Glutamatergic neuron (in vitro differentiated cells): ENCODE results near the gene LRTM1. TPM values are rescaled to one million over a fixed set of nuclear protein-coding genes. Genes with fewer than 3 reads are reported as not detected.

Experiments used
- DNase-seq: peaks from one replicate; pipeline ENCODE4 v3.0.0; 2022
- H3K27ac Mint-ChIP-seq: one replicate; pipeline ENCODE4 v1.8.0; 2020; ENCODE audit warnings: mild to moderate bottlenecking, mixed read lengths, inconsistent platforms; ENCODE audit not compliant: unreplicated experiment
- H3K27me3 Mint-ChIP-seq: one replicate; pipeline ENCODE4 v1.8.0; 2020; ENCODE audit warnings: mild to moderate bottlenecking, moderate library complexity, mixed read lengths, inconsistent platforms; ENCODE audit not compliant: unreplicated experiment
- H3K36me3 Mint-ChIP-seq: one replicate; pipeline ENCODE4 v1.8.0; 2020; ENCODE audit warnings: mild to moderate bottlenecking, mixed read lengths, inconsistent platforms; ENCODE audit not compliant: unreplicated experiment
- H3K4me1 Mint-ChIP-seq: one replicate; pipeline ENCODE4 v1.8.0; 2020; ENCODE audit warnings: mild to moderate bottlenecking, low read depth, mixed read lengths, inconsistent platforms; ENCODE audit not compliant: unreplicated experiment
- H3K4me3 Mint-ChIP-seq: one replicate; pipeline ENCODE4 v1.8.0; 2020; ENCODE audit warnings: mild to moderate bottlenecking, mixed read lengths, inconsistent platforms; ENCODE audit not compliant: unreplicated experiment
- H3K9me3 Mint-ChIP-seq: one replicate; pipeline ENCODE4 v1.8.0; 2020; ENCODE audit warnings: mild to moderate bottlenecking, moderate library complexity, mixed read lengths, inconsistent platforms; ENCODE audit not compliant: unreplicated experiment
- CTCF ChIP-seq: fragments of 200-600 bp; sonication (generic); IDR thresholded peaks from one replicate; pipeline ENCODE4 v1.5.0; 2021; ENCODE audit not compliant: partially characterized antibody, unreplicated experiment
- total RNA-seq: library from RNA; stranded (reverse); fragmentation: NEBNext Ultra II Directional; extraction: Animal tissue kit (Norgen Biotek cat#: 25700); gene quantifications from one replicate; pipeline ENCODE4 v1.2.1, GENCODE V29; 2021; ENCODE audit not compliant: unreplicated experiment

Gene LRTM1
- total RNA-seq, 1 donor from 2014 or later, result not detected

- Mint-ChIP-seq H3K4me3 (no peak overlapping the region), H3K4me1 (no peaks in the 10 kb centered on the region), H3K27ac (no peak overlapping the region), H3K9me3 (no peaks in the 10 kb centered on the region), H3K36me3 (no peaks in the 10 kb centered on the region), H3K27me3 (peaks cover 2% of the 10 kb centered on the region)
- DNase-seq, result no peak
- TF ChIP-seq CTCF, result no peak
Observed at GRCh38 chr3:54892168-54892567, 35.7 kb downstream of the LRTM1 start.

- Mint-ChIP-seq H3K9me3 (no peaks in the 10 kb centered on the region), H3K27me3 (peaks cover 2% of the 10 kb centered on the region), H3K36me3 (no peaks in the 10 kb centered on the region), H3K4me1 (no peaks in the 10 kb centered on the region), H3K4me3 (no peak overlapping the region), H3K27ac (no peak overlapping the region)
- no peak for DNase-seq
- no peak for TF ChIP-seq CTCF
Observed at GRCh38 chr3:54891540-54891897, 36.3 kb downstream of the LRTM1 start.

- H3K4me3 Mint-ChIP-seq, result no peak overlapping the region
- no peak overlapping the region for H3K27ac Mint-ChIP-seq
Observed at GRCh38 chr3:54889731-54890130, 38.1 kb downstream of the LRTM1 start.

GRCh38 chr3:54888873-54889272 is 39.0 kb downstream of the LRTM1 start:
- Mint-ChIP-seq H3K4me1 (no peaks in the 10 kb centered on the region), H3K9me3 (no peaks in the 10 kb centered on the region), H3K27me3 (peaks cover 2% of the 10 kb centered on the region), H3K4me3 (no peak overlapping the region), H3K27ac (no peak overlapping the region), H3K36me3 (no peaks in the 10 kb centered on the region)
- no peak for TF ChIP-seq CTCF
- DNase-seq, result no peak

More at GRCh38 chr3:54889731-54890130, 38.1 kb downstream of the LRTM1 start:
- Mint-ChIP-seq H3K4me1 (no peaks in the 10 kb centered on the region), H3K9me3 (no peaks in the 10 kb centered on the region), H3K27me3 (peaks cover 2% of the 10 kb centered on the region), H3K36me3 (no peaks in the 10 kb centered on the region)
- no peak for DNase-seq
- TF ChIP-seq CTCF, result no peak

- TF ChIP-seq CTCF, result no peak
- no peak for DNase-seq
- H3K9me3 Mint-ChIP-seq, result no peaks in the 10 kb centered on the region
- no peaks in the 10 kb centered on the region for H3K4me1 Mint-ChIP-seq
- no peak overlapping the region for H3K4me3 Mint-ChIP-seq
- H3K27me3 Mint-ChIP-seq, result peaks cover 2% of the 10 kb centered on the region
- no peaks in the 10 kb centered on the region for H3K36me3 Mint-ChIP-seq
- no peak overlapping the region for H3K27ac Mint-ChIP-seq
Observed at GRCh38 chr3:54888162-54888561, 39.7 kb downstream of the LRTM1 start.
